ENCODE measurements around the gene LYPLAL1. TPM values are rescaled to one million over a fixed set of nuclear protein-coding genes. Genes with fewer than 3 reads are reported as not detected.

The LYPLAL1 gene
- total and polyA plus RNA-seq, 9 of the 15 experiments (the other 6 are each of a cell fraction or from before 2014, with no cell fraction given) = 14.9 to 179 (median 46.3) TPM

GRCh38 chr1:219189021-219189824 is 15.5 kb downstream of the LYPLAL1 start:
- Histone ChIP-seq H3K9me1 (ENCODE audit: control insufficient read depth, insufficient read depth, low read length) (no peaks in the 10 kb centered on the region), H3K4me2 (ENCODE audit: insufficient read depth, low read length) (no peak overlapping the region), H3K9ac (ENCODE audit: insufficient read depth in 1 of 2, low read depth in 2 of 2, low read length in 2 of 2) (no peak overlapping the region), H3K79me2 (ENCODE audit: control insufficient read depth, insufficient read depth, low read length) (peaks cover 67% of the 10 kb centered on the region), H3K27me3 (ENCODE audit: control insufficient read depth in 2 of 2, insufficient read depth in 2 of 2, low read length in 2 of 2) (no peaks in the 10 kb centered on the region), H3K4me3 (no peak overlapping the region), H3K27ac (ENCODE audit: extremely low read depth, low read depth, low read length) (no peak overlapping the region), H3K36me3 (ENCODE audit: control insufficient read depth, insufficient read depth, low read length) (peaks cover 10% of the 10 kb centered on the region; the same call in 2 of the 3 replicates), H3K4me1 (replicated peaks in 1 of 2; ENCODE audit: control insufficient read depth in 2 of 2, insufficient read depth in 2 of 2, low read length in 2 of 2) (peaks cover 0 to 10% of the 10 kb centered on the region in 2 experiments; a peak in 2 of 5 replicates), H4K20me1 (replicated peaks; ENCODE audit: control insufficient read depth, insufficient read depth, low read length) (no peaks in the 10 kb centered on the region), H2AFZ (ENCODE audit: low read depth, low read length) (no peak overlapping the region), H3K9me3 (replicated peaks; ENCODE audit: control insufficient read depth, insufficient read depth, low read depth, low read length) (no peaks in the 10 kb centered on the region; the same call in 1 of the 2 replicates)
- intact Hi-C loops (cut with micrococcal nuclease) (no loop called here), in situ Hi-C loops (cut with MboI) (no loop called here)
- FAIRE-seq (no peak), ATAC-seq (peak; percentile 56), DNase-seq (ENCODE audit: extremely low read depth in 1 of 4, low spot score in 3 of 4) (peak in 2 of 4 experiments; percentile 30 to 38)
- CTCF ChIA-PET (ENCODE audit: low intra/inter-chr PET ratio) = no interaction called here
- no TSS peak for BruUV-seq (replicated peaks)
- POLR2A ChIA-PET = interaction anchor here (0.6 to 4.8 kb wide), 7 partner anchors 9 to 78 kb away, joined by 3 to 40 read pairs (median 3); partner anchors contain the start of gene LYPLAL1
- TF ChIP-seq TAL1 (IDR thresholded peaks at IDR 0.05) = 0 out of 2 replicates have a peak, but pooled peaks have one; percentile 23
- TF ChIP-seq MTA2 (IDR thresholded peaks at IDR 0.05; ENCODE audit: low read depth) = no peak
- TF ChIP-seq, protein P1, sequence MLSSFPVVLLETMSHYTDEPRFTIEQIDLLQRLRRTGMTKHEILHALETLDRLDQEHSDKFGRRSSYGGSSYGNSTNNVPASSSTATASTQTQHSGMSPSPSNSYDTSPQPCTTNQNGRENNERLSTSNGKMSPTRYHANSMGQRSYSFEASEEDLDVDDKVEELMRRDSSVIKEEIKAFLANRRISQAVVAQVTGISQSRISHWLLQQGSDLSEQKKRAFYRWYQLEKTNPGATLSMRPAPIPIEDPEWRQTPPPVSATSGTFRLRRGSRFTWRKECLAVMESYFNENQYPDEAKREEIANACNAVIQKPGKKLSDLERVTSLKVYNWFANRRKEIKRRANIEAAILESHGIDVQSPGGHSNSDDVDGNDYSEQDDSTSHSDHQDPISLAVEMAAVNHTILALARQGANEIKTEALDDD (IDR thresholded peaks at IDR 0.05) = peak; percentile 82
- TF ChIP-seq POLR3G (IDR thresholded peaks at IDR 0.05; ENCODE audit: extremely low read depth, insufficient read length, insufficient replicate concordance) = no peak
- no peak for TF ChIP-seq DACH1 (IDR thresholded peaks at IDR 0.05; ENCODE audit: partially characterized antibody)
- TF ChIP-seq, protein P2, sequence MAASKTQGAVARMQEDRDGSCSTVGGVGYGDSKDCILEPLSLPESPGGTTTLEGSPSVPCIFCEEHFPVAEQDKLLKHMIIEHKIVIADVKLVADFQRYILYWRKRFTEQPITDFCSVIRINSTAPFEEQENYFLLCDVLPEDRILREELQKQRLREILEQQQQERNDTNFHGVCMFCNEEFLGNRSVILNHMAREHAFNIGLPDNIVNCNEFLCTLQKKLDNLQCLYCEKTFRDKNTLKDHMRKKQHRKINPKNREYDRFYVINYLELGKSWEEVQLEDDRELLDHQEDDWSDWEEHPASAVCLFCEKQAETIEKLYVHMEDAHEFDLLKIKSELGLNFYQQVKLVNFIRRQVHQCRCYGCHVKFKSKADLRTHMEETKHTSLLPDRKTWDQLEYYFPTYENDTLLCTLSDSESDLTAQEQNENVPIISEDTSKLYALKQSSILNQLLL (CRISPR knock-in tag; IDR thresholded peaks at IDR 0.05; ENCODE audit: borderline replicate concordance) = no peak
- no peak for TF ChIP-seq TRIM24 (IDR thresholded peaks at IDR 0.05)
- no peak for TF ChIP-seq MITF (IDR thresholded peaks at IDR 0.05)
- TF ChIP-seq ZNF395 (CRISPR knock-in tag; IDR thresholded peaks at IDR 0.05) = no peak
- TF ChIP-seq SRSF1 (IDR thresholded peaks at IDR 0.05; ENCODE audit: low read depth, low read length) = no peak
- TF ChIP-seq RBFOX2 (IDR thresholded peaks at IDR 0.05; ENCODE audit: low read depth, low read length) = 0 out of 2 replicates have a peak, but pooled peaks have one; percentile 8
- no peak for TF ChIP-seq ZNF274 (IDR thresholded peaks at IDR 0.05; ENCODE audit: borderline replicate concordance, low read depth, low read length)
- no peak for TF ChIP-seq TAF9B (IDR thresholded peaks at IDR 0.05; ENCODE audit: partially characterized antibody)
- peak; percentile 52; the same call in 1 of the 2 replicates for TF ChIP-seq ARID1B (IDR thresholded peaks at IDR 0.05)
- TF ChIP-seq POLR2A (conservative IDR thresholded peaks at IDR 0.05) = no peak
- TF ChIP-seq HSF4 (CRISPR knock-in tag; IDR thresholded peaks at IDR 0.05; ENCODE audit: borderline replicate concordance) = no peak
- no peak for TF ChIP-seq ASH1L (IDR thresholded peaks at IDR 0.05; ENCODE audit: borderline replicate concordance, low read depth, partially characterized antibody)
- TF ChIP-seq PML (IDR thresholded peaks at IDR 0.05; ENCODE audit: low read length) = 0 out of 2 replicates have a peak, but pooled peaks have one; percentile 36
- no peak; the same call in 1 of the 2 replicates for TF ChIP-seq EP300 (IDR thresholded peaks at IDR 0.05; ENCODE audit: low read length)
